IPS-NIHi11 (cell line): Measurements from ENCODE around the gene SLC13A2.
A peak's percentile ranks its signal among the peaks of the same experiment; 100 is the strongest.
"Not testable (repeated sequence)": the region's sequence is repeated elsewhere in the genome, so short reads cannot be mapped to it uniquely, and the experiment has no call there.

Experiments
- DNase-seq: peaks from one replicate; pipeline ENCODE4 v3.0.0; 2012; ENCODE audit warnings: mixed read lengths, low spot score

SLC13A2 gene

GRCh38 chr17:28514561-28515002 lies 41.1 kb downstream of the SLC13A2 start:
- no peak for DNase-seq

GRCh38 chr17:28515518-28515917 lies 42.1 kb downstream of the SLC13A2 start:
- DNase-seq = no peak

- DNase-seq = no peak
Measured at GRCh38 chr17:28518132-28518531, 44.7 kb downstream of the SLC13A2 start.

GRCh38 chr17:28518578-28518977 lies 45.1 kb downstream of the SLC13A2 start:
- DNase-seq = no peak

- DNase-seq = no peak
Measured at GRCh38 chr17:28519236-28519635, 45.8 kb downstream of the SLC13A2 start.

- no peak for DNase-seq
Measured at GRCh38 chr17:28520687-28521086, 47.2 kb downstream of the SLC13A2 start.

GRCh38 chr17:28521311-28522085 lies 48.1 kb downstream of the SLC13A2 start:
- DNase-seq = peak; percentile 83

GRCh38 chr17:28522281-28522680 lies 48.8 kb downstream of the SLC13A2 start:
- not testable (repeated sequence) for DNase-seq

GRCh38 chr17:28523186-28523585 lies 49.7 kb downstream of the SLC13A2 start:
- no peak for DNase-seq

GRCh38 chr17:28523876-28524275 lies 50.4 kb downstream of the SLC13A2 start:
- DNase-seq = no peak

- DNase-seq = no peak
Measured at GRCh38 chr17:28524476-28525424, 51.3 kb downstream of the SLC13A2 start.

- no peak for DNase-seq
Measured at GRCh38 chr17:28526381-28526780, 52.9 kb downstream of the SLC13A2 start.

- DNase-seq = no peak
Measured at GRCh38 chr17:28527181-28527681, 53.8 kb downstream of the SLC13A2 start.

- no peak for DNase-seq
Measured at GRCh38 chr17:28527859-28528258, 54.4 kb downstream of the SLC13A2 start.

GRCh38 chr17:28528327-28529012 lies 55.0 kb downstream of the SLC13A2 start:
- DNase-seq = no peak

- no peak for DNase-seq
Measured at GRCh38 chr17:28529013-28529400, 55.6 kb downstream of the SLC13A2 start.

GRCh38 chr17:28530250-28530649 lies 56.8 kb downstream of the SLC13A2 start:
- DNase-seq = no peak

GRCh38 chr17:28530926-28531325 lies 57.5 kb downstream of the SLC13A2 start:
- no peak for DNase-seq

GRCh38 chr17:28532050-28532960 lies 58.9 kb downstream of the SLC13A2 start:
- DNase-seq = no peak

- no peak for DNase-seq
Measured at GRCh38 chr17:28533091-28533807, 59.8 kb downstream of the SLC13A2 start.
